HG03095 (cell line): ENCODE results near the gene DUSP2.

Experiments
- ATAC-seq: cut with Tn5 transposase; IDR thresholded peaks from one replicate; pipeline ENCODE4 v1.9.1; 2021; ENCODE audit warnings: moderate library complexity; ENCODE audit not compliant: unreplicated experiment

The DUSP2 gene

DNA sequence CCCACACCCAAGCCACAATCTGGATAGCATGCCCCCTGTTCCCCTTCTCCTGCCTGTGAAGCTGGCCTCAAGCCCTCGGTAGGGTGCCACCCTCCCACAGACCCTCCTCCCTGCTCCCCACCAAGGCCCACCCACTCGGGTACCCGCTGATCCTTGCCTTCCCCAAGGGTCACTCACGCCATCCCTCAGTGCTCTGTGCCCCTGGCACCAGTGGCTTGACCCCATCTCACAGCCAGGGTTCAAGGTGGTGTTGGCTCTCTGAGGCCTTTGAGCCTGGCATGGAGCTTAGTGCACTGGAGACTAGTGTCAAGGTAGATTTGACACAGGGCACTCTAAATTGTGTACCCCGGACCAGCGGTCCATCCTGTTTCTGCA is 40.8 kb downstream of the DUSP2 start:
- ATAC-seq = no peak

DNA sequence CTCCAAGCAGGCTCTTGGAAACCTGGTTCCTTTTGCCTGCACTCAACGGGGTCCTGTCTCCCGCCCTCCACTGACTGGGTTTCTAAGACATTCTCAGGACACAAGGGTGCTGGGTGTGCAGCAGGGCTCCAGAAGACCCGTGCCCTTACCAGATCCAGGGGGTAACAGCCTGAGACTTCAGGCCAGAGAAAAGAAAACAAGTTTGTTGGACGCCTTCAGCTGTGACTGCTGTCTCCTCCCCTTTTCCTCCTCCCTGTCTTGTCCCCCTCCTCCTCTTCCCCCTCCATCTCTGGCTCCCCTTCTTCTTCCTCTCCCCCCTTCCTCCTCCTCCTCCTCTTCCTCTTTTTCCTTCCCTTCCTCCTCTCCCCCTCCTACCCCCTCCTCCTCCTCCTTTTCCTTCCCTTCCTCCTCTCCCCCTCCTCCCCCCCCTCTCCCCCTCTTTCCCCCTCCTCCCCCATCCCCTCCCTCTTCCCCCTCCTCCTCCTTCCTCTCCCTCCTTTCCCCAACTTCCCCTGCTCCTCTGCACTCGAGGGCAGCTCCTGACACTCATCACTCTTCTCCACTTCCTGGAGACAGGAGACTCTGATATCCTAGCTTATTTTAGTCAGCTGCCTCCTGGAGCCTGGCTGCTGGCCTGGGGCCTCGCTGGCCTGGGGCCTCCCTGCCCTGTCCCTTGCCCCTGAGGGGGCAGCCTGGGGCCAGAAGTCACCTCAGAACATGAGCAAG is 41.3 kb downstream of the DUSP2 start:
- ATAC-seq = no peak

DNA sequence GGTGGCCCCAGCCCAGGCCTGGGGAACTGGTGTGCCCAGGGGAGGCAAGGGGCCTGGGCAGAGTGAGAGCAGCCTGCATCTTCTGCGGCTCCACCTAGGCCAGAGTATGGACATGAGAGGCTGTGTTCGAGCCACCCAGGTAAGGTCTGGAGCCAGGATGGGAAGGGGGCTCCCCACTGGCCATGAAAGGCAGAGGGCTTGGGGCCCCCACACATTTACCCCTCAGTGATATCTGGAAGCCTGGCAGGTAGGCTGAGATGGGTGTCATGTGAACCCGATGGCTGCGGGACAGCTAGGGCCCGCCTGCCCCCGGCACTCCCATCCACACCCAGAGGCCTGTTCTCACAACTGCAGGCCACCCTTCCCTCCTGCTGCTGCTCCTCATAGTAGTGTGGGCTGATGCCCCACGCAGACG is 42.0 kb downstream of the DUSP2 start:
- ATAC-seq = no peak

DNA sequence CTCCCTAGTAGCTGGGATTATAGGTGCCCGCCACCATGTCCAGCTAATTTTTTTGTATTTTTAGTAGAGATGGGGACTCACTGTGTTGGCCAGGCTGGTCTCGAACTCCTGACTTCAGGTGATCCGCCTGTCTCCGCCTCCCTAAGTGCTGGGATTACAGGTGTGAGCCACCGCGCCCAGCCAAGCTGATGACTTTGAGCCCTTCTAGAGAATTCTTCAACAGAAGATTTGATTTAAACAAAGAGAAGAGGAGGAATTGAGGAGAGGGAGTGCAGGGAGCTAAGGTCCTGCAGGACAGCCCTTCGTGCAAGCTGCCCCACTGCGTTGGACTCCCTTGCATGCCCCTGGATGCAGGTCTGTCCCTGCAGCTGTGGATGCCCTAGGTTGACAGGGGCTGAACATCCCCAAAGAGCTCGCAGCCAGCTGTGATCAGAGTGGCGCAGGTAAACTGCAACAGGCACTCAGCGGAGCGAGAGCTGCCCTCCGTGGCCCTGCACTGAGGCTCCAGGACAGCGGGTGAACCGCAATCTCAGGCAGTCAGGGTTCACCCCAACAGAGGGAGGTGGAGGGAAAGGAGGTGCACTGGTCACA is 42.5 kb downstream of the DUSP2 start:
- ATAC-seq = no peak

DNA sequence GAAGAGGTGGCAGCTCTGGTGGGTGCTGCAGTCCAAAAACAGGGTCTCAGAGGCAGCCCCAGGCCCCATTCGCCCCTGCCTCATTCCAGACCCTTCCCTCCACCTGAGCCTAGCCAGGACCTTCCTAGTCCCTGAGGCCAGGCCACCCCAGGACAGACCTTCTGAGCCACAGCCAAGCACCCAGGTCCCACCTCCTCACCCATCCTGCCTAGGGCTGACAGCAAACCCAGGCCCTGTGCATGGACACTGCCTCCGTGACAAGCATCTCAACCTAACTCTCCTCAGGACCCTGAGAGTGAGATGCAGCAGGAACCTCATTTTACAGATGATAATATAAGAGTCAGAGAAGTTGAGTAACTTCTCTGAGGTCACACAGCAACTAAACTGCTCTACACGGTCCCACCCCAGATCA is 44.3 kb downstream of the DUSP2 start:
- no peak for ATAC-seq

DNA sequence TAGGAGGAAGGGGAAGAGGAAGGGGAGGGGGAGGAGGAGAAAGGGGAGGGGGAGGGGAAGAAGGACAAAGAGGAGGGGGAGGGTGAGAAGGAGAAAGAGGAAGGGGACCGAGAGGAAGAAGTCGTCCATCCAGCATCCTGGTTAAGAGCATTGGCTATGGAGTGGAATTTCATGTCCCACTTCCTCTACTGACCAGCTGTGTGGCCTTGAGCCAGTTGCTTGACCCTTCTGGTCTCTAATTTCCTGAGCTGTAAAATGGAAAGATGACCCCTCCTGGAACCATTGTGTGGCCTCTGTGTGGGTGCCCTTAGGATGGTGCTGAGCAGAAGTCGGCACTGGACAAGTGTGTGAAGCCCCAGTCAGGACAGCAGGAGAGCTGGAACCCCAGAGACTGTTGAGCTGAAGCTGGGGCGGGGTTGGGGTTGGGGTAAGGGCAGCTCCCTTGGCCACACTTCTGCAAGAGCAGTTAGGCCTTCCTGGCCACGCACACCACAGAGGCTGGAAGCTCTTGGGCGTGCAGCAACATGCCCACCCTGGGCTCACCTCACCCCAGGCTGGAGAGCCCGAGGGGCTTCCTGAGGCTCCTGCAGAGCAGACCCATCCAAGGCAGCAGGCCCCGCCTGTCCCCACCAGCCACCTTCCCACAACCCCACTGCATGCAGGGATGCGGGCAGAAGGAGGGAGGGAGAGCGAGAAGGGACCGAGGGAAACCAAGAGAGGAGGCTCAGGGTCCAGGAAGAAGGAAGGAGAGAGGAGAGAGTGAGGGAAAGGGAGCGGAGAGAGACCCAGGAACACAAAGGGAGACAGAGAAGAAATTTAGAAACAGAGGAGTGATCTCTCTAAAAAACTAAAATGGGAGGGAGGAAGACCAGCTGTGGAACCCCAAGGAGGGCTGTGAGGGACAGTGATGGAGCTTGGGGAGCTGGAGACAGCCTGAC is 45.1 kb downstream of the DUSP2 start:
- ATAC-seq = no peak

DNA sequence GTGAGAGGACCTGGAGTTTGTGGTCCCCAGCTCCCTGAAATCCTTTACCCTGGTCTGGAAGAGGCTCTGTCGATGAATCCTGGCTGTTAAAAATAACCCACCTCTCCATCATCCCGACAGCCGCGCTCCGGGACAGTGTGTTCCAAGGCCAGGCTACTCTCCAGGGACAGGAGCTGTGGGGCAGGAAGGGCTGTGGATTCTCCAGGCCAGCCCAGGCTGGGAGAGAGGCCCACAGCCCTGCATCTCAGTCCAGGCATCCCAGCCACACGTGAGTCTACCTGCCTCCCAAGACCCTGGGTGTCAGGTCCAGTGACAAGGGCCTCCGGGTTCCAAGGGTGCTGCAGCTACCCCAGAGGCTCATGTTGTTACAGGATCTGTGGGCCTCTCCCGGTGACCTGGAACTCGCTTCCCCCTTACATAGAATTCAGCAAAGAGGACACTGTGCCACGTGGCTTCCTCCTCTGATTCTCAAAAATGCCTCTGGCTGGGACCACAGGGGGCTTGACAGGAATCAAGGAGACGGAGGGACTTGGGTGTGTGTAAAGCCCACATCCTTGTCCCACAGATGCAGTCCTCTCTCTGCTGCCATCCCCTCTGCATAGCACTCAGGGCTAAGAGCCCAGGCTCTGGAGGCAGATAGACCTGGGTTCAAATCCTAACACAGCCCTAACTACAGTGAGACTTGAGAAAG is 46.2 kb downstream of the DUSP2 start:
- no peak for ATAC-seq

DNA sequence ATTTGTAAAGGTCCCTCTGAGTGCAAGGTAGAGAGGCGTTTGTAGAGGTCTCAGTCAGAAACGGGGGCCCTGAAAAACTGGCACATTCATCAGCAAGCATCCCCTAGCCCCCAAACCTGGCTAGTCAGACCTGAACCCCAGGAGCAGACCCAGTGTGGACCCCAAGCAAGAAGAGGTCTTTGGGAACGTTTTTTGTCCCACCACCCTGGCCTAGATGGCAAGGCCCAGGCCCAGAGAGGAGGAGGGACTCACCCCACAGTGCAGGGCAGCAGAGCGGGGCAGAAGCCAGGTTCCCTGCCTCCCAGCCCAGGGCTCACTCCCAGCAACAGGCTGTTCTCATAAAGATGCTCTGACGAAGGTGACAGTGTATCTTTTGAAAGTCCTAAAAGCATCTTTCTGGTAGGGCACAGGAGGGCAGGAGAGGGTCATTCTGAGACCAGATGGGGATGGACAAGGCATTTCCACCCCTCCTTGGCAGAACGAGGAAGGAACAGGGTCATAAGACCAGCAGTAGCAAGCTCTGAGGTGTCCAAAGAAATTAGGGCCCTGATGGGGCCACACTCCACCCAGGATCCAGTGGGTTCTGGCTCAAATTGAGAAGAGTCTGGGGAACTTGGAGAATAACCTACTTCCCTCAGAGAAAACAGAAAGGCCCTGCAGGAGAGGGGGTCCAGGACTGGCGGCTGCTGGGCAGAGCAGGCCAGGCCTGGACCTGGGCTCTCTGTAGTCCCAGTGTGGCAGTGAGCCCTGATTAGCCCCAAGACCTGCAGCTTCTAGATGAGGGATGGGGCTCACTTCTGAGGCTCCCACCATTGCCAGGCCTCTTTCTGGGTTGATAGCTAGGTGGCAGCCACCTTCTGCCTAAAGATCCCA is 47.1 kb downstream of the DUSP2 start:
- no peak for ATAC-seq

DNA sequence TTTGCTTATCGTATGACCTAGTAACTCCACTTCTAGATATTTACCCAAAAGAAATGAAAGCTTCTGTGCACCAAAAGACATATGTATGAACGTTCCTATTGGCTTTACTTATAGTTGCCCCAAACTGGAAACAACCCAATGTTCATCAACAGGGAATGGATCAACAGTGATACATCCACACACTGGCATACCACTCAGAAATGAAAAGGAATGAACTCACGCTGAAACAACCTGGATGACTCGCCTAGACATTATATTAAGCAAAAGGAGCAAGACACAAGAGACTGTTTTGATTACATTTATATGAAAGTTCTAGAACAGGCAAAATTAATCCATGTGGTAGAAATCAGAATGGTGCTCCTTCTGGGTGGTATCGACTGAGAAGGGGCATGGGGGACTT is 47.8 kb downstream of the DUSP2 start:
- ATAC-seq = no peak

DNA sequence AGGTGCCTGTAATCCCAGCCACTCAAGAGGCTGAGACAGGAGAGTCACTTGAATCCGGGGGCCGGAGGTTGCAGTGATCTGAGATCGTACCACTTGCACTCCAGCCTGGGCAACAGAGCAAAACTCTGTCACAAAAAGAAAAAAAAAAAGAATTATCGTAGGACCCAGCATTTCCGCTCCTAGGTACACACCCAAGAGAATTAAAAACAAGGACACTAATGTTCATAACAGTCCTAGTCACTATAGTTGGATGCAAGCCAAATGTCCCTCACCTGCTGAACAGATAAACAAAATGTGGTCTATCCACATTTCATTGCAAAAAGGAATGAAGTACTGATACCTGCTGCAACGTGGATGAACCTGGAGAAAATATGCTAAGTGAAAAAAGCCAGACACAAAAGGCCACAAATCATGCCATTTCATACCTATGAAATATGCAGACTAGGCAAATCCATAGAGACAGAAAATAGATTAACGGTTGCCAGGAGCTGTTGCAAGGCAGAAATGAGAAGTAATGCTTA is 50.1 kb downstream of the DUSP2 start:
- no peak for ATAC-seq

DNA sequence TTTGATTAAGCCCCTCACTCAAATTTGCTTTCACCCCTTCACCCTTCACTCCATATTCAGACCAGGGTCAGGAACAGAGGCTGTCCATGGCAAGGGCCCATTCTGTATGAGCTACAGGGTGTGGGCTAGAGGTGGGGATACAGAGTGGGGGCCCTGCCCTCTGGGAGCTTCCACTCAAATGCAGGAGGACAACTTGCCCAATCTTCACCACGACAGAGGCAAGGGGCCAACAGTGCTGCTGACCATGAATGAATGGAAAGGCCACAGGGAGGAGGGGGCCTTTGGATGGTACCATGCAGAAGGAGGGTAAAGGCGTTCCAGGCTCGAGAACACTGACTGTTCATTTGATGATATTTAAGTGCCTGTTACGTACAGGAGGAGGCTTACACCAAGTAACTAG is 51.7 kb downstream of the DUSP2 start:
- no peak for ATAC-seq
